ENCODE results near the gene PLCB1. TPM values are rescaled to one million over a fixed set of nuclear protein-coding genes. Genes with fewer than 3 reads are reported as not detected.

PLCB1 gene
- total and polyA plus RNA-seq, 7 donors = 1.5 to 10.7 (median 4.2) TPM

GRCh38 chr20:8877294-8877693 is 745.2 kb downstream of the PLCB1 start:
- Histone ChIP-seq H3K27me3 (ENCODE audit: insufficient read depth in 3 of 3, low read length in 2 of 3) (no peaks in the 10 kb centered on the region), H3K4me3 (no peak overlapping the region), H3K9me3 (no peaks in the 10 kb centered on the region), H3K36me3 (ENCODE audit: insufficient read depth in 1 of 2, low read depth in 1 of 2) (no peaks in the 10 kb centered on the region), H3K4me1 (no peaks in the 10 kb centered on the region), H3K27ac (no peak overlapping the region)
- TF ChIP-seq CTCF (IDR thresholded peaks at IDR 0.05) = no peak
- ATAC-seq (no peak), DNase-seq (no peak)
- WGBS, 3 donors = 84% methylated on average over 2 of the region's 2 CpGs
- intact Hi-C loops (cut with DNase I) = no loop called here

DNA sequence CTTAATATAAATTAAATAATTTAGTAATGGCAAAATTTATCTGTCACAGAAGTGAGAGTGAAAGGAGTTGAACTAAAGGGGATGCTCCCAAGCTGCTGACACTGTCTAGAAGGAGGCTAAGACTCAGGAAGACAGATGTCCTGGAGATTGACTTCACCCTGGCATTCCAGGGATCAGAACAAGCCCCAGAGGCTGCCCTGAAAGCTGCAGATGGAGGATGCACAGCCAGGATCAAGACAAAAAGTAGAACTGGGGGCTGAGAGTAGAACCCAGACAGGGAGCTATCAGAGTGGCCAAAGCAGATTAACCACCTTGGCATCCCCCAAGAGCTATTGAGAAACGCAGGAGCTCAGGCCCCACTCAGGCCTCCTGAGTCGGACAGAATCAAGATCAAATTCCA is 747.6 kb downstream of the PLCB1 start:
- no peak overlapping the region for H3K4me3 ChIP-seq
- ATAC-seq (no peak), DNase-seq (no peak)
- TF ChIP-seq CTCF (IDR thresholded peaks at IDR 0.05) = no peak
- WGBS, 3 donors = 70 to 77% (median 74%) methylated on average over 2 of the region's 2 CpGs
- H3K27me3 ChIP-seq (ENCODE audit: insufficient read depth in 3 of 3, low read length in 2 of 3) = no peaks in the 10 kb centered on the region
- no peaks in the 10 kb centered on the region for H3K4me1 ChIP-seq
- intact Hi-C loops (cut with DNase I) = no loop called here
- H3K9me3 ChIP-seq = no peaks in the 10 kb centered on the region
- H3K36me3 ChIP-seq (ENCODE audit: insufficient read depth in 1 of 2, low read depth in 1 of 2) = no peaks in the 10 kb centered on the region
- no peak overlapping the region for H3K27ac ChIP-seq

DNA sequence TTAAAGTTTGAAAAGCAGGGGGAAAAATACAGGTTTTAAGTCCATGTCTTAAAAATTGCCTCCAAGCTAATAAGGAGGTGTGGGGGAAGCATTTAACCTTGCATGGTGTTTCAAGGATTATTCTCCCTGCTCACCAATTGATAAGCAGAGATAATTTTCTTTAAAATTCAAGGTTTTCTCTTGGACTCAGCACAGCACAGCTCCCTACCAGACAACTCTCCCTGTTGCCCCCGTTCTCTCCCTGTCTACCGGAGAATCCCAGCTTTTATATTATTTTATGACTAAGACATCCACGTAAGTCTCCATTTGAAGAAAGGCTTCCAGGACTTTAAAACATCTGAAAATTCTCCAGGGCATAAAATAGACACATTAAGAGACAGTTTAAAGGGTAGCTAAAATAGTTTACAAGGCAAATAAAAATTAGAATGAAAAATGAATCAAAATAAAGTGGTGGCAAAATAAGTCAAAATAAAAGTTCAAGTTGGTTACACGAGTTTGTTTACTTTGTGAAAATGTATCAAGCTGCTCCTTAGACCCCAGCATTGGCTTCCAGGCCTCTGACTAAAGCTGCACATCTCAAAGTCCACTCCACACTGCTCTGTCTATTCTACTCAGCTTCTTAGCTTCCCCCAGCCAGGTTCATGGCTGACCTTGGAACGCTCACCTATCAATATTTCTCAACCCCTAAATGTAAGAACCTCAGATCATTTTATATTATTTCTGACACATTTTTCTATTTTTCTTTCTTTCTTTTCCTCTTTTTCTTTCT is 748.2 kb downstream of the PLCB1 start:
- H3K4me3 ChIP-seq = no peak overlapping the region
- TF ChIP-seq CTCF (IDR thresholded peaks at IDR 0.05) = no peak
- ATAC-seq (no peak), DNase-seq (no peak)
- H3K4me1 ChIP-seq = no peaks in the 10 kb centered on the region
- no peaks in the 10 kb centered on the region for H3K9me3 ChIP-seq
- intact Hi-C loops (cut with DNase I) = no loop called here
- H3K27me3 ChIP-seq (ENCODE audit: insufficient read depth in 3 of 3, low read length in 2 of 3) = no peaks in the 10 kb centered on the region
- H3K27ac ChIP-seq = no peak overlapping the region
- H3K36me3 ChIP-seq (ENCODE audit: insufficient read depth in 1 of 2, low read depth in 1 of 2) = no peaks in the 10 kb centered on the region
- 80 to 83% (median 81%) methylated on average over 5 of the region's 5 CpGs for WGBS, 3 donors

DNA sequence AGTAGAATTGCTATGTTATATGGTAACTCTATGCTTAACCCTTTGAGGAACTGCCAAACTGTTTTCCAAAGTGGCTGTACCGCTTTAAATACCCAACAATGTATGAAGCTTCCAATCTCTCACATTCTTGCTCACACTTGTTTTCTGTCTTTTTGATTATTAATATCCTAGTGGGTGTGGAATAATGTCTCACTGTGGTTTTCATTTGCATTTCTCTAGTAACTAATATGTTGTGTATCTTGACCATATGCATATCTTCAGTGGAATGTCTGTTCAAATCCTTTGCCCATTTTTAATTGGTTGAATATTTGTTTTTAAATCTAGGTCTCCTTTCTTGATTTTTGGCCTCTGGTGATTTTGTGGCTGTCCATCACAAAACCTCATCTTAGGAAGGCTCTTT is 759.0 kb downstream of the PLCB1 start:
- Histone ChIP-seq H3K4me1 (no peaks in the 10 kb centered on the region), H3K27ac (no peak overlapping the region), H3K36me3 (ENCODE audit: insufficient read depth in 1 of 2, low read depth in 1 of 2) (no peaks in the 10 kb centered on the region), H3K9me3 (peaks cover 23% of the 10 kb centered on the region), H3K27me3 (ENCODE audit: insufficient read depth in 3 of 3, low read length in 2 of 3) (peaks cover 0 to 2% (median 0%) of the 10 kb centered on the region in 3 donors), H3K4me3 (no peak overlapping the region)
- ATAC-seq (no peak), DNase-seq (no peak)
- WGBS, 3 donors = 86 to 92% (median 92%) methylated on average over 1 of the region's 1 CpG
- intact Hi-C loops (cut with DNase I) = no loop called here
- TF ChIP-seq CTCF (IDR thresholded peaks at IDR 0.05) = no peak

GRCh38 chr20:8895472-8895871 is 763.4 kb downstream of the PLCB1 start:
- Histone ChIP-seq H3K27ac (no peak overlapping the region), H3K4me1 (no peaks in the 10 kb centered on the region), H3K9me3 (peaks cover 16% of the 10 kb centered on the region), H3K27me3 (ENCODE audit: insufficient read depth in 3 of 3, low read length in 2 of 3) (peaks cover 0 to 2% (median 0%) of the 10 kb centered on the region in 3 donors), H3K36me3 (ENCODE audit: insufficient read depth in 1 of 2, low read depth in 1 of 2) (no peaks in the 10 kb centered on the region), H3K4me3 (no peak overlapping the region)
- intact Hi-C loops (cut with DNase I) = no loop called here
- no peak for TF ChIP-seq CTCF (IDR thresholded peaks at IDR 0.05)
- DNase-seq (no peak), ATAC-seq (no peak)
